Large intestine (tissue), 3 donors: ENCODE measurements around the gene SUPT6H. TPM values are rescaled to one million over a fixed set of nuclear protein-coding genes. Genes with fewer than 3 reads are reported as not detected.

ENCODE experiments used
- DNase-seq, 2 donors: peaks; one replicate each; pipeline versions ENCODE4 v3.0.0 to v3.0.0-alpha.2; 2013
- H3K27ac ChIP-seq: one replicate; pipeline ENCODE4 v1.5.1; 2013; ENCODE audit warnings: low read length
- H3K27me3 ChIP-seq: 2 replicates; pipeline ENCODE4 v1.6.1; 2013; ENCODE audit warnings: low read length; ENCODE audit not compliant: control insufficient read depth, insufficient read depth
- H3K36me3 ChIP-seq: 2 replicates; pipeline ENCODE4 v1.6.1; 2013; ENCODE audit warnings: low read length; ENCODE audit not compliant: control insufficient read depth, insufficient read depth
- H3K4me1 ChIP-seq: one replicate; pipeline ENCODE4 v1.6.1; 2013; ENCODE audit warnings: low read length; ENCODE audit not compliant: control insufficient read depth, insufficient read depth
- H3K4me3 ChIP-seq: one replicate; pipeline ENCODE4 v1.5.1; 2013; ENCODE audit warnings: low read length
- H3K9me3 ChIP-seq: one replicate; pipeline ENCODE4 v1.6.1; 2013; ENCODE audit warnings: mild to moderate bottlenecking, low read depth, low read length, moderate library complexity; ENCODE audit not compliant: control insufficient read depth
- WGBS: methylation state at CpG from one replicate; pipeline ENCODE4 v1.1.5; 2013; ENCODE audit warnings: low lambda C conversion rate; ENCODE audit not compliant: insufficient coverage; 5-methylcytosine and 5-hydroxymethylcytosine counted together
- polyA plus RNA-seq: library from polyadenylated mRNA; unstranded; fragments of 120-200 nt; gene quantifications from one replicate; pipeline ENCODE4 v1.2.1, GENCODE V29; 2013

SUPT6H gene
- polyA plus RNA-seq, 1 donor: 65.9 TPM

- Histone ChIP-seq H3K36me3 (peaks cover 67% of the 10 kb centered on the region), H3K27me3 (no peaks in the 10 kb centered on the region), H3K9me3 (no peaks in the 10 kb centered on the region), H3K4me3 (no peak overlapping the region), H3K4me1 (no peaks in the 10 kb centered on the region), H3K27ac (no peak overlapping the region)
- WGBS: no CpG with 5 or more reads among the region's 1 CpG
- DNase-seq: no peak
Measured at GRCh38 chr17:28669918-28670317, 7.9 kb downstream of the SUPT6H start.

DNA sequence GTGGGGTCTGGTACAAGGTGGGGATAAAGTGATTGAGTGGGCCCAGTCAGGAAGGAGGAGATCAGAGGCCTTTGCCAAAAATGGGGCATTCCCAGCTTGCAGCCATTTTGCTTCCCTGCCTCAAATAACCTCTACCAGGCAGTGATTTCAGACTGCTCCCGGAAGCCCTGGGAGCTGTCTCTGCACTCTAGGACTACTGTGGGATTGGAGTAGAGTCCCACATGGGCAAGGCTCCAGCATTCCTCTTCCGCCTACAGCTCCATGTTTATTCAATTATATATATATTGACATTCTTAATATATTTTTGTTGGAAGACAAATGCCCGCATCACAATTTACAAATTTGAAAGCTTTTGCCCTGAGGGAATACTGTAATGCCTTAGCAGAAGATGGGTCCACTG is 13.5 kb downstream of the SUPT6H start:
- no peak for DNase-seq
- Histone ChIP-seq H3K9me3 (no peaks in the 10 kb centered on the region), H3K4me3 (no peak overlapping the region), H3K36me3 (peaks cover 90% of the 10 kb centered on the region), H3K4me1 (no peaks in the 10 kb centered on the region), H3K27ac (no peak overlapping the region), H3K27me3 (no peaks in the 10 kb centered on the region)
- no CpG with 5 or more reads among the region's 3 CpGs for WGBS

DNA sequence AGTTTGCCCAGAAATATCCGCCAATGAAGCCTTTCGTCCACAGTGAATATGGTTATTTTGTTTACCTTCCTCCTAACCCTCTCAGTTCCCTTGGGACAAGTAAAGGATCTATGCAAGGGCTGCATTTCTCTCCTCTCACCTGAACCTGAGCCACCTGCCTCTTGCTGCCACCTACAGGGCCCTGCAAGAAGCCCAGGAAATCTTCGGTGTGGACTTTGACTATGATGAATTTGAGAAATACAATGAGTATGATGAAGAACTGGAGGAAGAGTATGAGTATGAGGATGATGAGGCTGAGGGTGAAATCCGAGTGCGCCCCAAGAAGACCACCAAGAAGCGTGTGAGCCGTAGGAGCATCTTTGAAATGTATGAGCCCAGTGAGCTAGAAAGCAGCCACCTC is 14.0 kb downstream of the SUPT6H start:
- H3K9me3 ChIP-seq: no peaks in the 10 kb centered on the region
- H3K4me3 ChIP-seq: no peak overlapping the region
- H3K4me1 ChIP-seq: no peaks in the 10 kb centered on the region
- 92% methylated on average over 2 of the region's 7 CpGs for WGBS
- no peak overlapping the region for H3K27ac ChIP-seq
- DNase-seq: peak; percentile 19 to 23
- peaks cover 92% of the 10 kb centered on the region for H3K36me3 ChIP-seq
- no peaks in the 10 kb centered on the region for H3K27me3 ChIP-seq

DNA sequence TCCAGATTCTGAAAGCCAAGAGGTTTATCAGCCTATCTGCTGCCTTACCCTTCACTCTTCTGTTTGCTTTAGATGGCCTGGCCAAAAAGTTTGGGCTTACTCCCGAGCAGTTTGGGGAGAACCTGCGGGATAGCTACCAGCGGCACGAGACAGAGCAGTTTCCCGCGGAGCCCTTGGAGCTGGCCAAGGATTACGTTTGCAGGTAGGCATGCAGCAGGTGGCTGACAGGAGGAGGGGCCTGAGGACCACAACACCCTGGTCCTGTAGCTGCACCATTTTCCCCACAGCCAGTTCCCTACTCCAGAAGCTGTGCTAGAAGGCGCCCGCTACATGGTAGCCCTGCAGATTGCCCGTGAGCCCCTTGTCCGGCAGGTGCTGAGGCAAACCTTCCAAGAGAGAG is 20.6 kb downstream of the SUPT6H start:
- peaks cover 90% of the 10 kb centered on the region for H3K36me3 ChIP-seq
- no peak for DNase-seq
- WGBS: 100% methylated on average over 1 of the region's 11 CpGs

GRCh38 chr17:28684963-28685362 is 23.0 kb downstream of the SUPT6H start:
- Histone ChIP-seq H3K27me3 (no peaks in the 10 kb centered on the region), H3K4me3 (no peak overlapping the region), H3K4me1 (no peaks in the 10 kb centered on the region), H3K9me3 (no peaks in the 10 kb centered on the region), H3K27ac (no peak overlapping the region), H3K36me3 (peaks cover 92% of the 10 kb centered on the region)
- 40% methylated on average over 1 of the region's 3 CpGs for WGBS
- DNase-seq: peak; percentile 52 to 61

More for the DNA sequence above, 20.6 kb downstream of the SUPT6H start:
- no peak overlapping the region for H3K27ac ChIP-seq
- no peaks in the 10 kb centered on the region for H3K4me1 ChIP-seq
- H3K9me3 ChIP-seq: no peaks in the 10 kb centered on the region
- no peaks in the 10 kb centered on the region for H3K27me3 ChIP-seq
- H3K4me3 ChIP-seq: no peak overlapping the region

GRCh38 chr17:28685366-28685765 is 23.4 kb downstream of the SUPT6H start:
- no peak for DNase-seq
- Histone ChIP-seq H3K36me3 (peaks cover 96% of the 10 kb centered on the region), H3K27me3 (no peaks in the 10 kb centered on the region), H3K4me3 (no peak overlapping the region), H3K27ac (no peak overlapping the region), H3K4me1 (no peaks in the 10 kb centered on the region), H3K9me3 (no peaks in the 10 kb centered on the region)
- 100% methylated on average over 2 of the region's 5 CpGs for WGBS

- Histone ChIP-seq H3K36me3 (peaks cover 96% of the 10 kb centered on the region), H3K4me1 (no peaks in the 10 kb centered on the region), H3K27ac (no peak overlapping the region), H3K4me3 (no peak overlapping the region), H3K9me3 (no peaks in the 10 kb centered on the region), H3K27me3 (no peaks in the 10 kb centered on the region)
- no CpG with 5 or more reads among the region's 4 CpGs for WGBS
- no peak for DNase-seq
Measured at GRCh38 chr17:28686296-28686695, 24.3 kb downstream of the SUPT6H start.

DNA sequence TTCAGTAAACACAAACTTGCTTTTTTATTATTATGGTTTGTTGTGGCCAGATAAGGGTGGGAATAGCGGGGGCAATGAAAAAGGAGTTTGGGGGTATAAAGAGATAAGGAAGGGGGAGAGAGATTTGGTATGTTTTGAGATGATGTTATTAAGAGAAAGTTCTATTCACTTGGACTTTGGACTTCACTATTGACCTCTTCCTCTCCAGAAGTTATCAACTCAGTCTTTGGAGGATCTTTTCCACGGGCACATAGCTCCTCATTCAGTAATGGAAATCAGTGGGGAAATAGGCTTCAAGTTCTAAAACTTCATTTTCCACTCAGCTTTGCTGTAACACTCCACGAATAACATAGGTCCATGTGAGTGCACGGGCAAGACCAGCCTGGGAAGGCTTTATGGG is 26.5 kb downstream of the SUPT6H start:
- H3K4me1 ChIP-seq: no peaks in the 10 kb centered on the region
- no peak for DNase-seq
- H3K36me3 ChIP-seq: peaks cover 88% of the 10 kb centered on the region

GRCh38 chr17:28689011-28689410 is 27.0 kb downstream of the SUPT6H start:
- H3K36me3 ChIP-seq: peaks cover 90% of the 10 kb centered on the region

More for the DNA sequence above, 26.5 kb downstream of the SUPT6H start:
- 75% methylated on average over 3 of the region's 4 CpGs for WGBS
- Histone ChIP-seq H3K4me3 (no peak overlapping the region), H3K27ac (no peak overlapping the region), H3K27me3 (no peaks in the 10 kb centered on the region), H3K9me3 (no peaks in the 10 kb centered on the region)

DNA sequence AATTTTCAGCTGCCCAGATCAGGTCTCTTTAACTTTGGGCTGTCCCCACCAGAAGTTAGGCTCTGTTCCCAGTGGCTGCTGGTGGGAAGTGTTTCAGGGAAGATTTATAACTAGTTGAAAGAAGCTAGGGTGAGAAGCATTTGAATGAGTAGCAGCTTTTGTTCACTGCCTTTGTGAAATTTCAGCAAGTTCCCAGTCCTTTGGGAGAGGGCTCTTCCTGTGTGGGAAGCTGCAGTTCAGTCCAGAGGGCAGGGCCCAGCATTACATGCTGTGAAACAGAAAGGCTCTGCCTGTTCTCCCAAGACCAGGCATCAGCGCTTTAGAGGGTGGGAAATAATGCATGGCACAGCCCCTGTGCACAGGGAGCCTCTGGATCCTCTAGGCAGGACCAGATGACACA is 31.9 kb downstream of the SUPT6H start:
- no CpG with 5 or more reads among the region's 1 CpG for WGBS
- Histone ChIP-seq H3K4me1 (peaks cover 21% of the 10 kb centered on the region), H3K27ac (no peak overlapping the region), H3K27me3 (no peaks in the 10 kb centered on the region), H3K4me3 (no peak overlapping the region), H3K36me3 (peaks cover 87% of the 10 kb centered on the region), H3K9me3 (no peaks in the 10 kb centered on the region)
- DNase-seq: no peak

More at GRCh38 chr17:28689011-28689410, 27.0 kb downstream of the SUPT6H start:
- Histone ChIP-seq H3K27ac (no peak overlapping the region), H3K9me3 (no peaks in the 10 kb centered on the region), H3K4me1 (no peaks in the 10 kb centered on the region), H3K27me3 (no peaks in the 10 kb centered on the region), H3K4me3 (no peak overlapping the region)
- 100% methylated on average over 2 of the region's 3 CpGs for WGBS
- DNase-seq: no peak

DNA sequence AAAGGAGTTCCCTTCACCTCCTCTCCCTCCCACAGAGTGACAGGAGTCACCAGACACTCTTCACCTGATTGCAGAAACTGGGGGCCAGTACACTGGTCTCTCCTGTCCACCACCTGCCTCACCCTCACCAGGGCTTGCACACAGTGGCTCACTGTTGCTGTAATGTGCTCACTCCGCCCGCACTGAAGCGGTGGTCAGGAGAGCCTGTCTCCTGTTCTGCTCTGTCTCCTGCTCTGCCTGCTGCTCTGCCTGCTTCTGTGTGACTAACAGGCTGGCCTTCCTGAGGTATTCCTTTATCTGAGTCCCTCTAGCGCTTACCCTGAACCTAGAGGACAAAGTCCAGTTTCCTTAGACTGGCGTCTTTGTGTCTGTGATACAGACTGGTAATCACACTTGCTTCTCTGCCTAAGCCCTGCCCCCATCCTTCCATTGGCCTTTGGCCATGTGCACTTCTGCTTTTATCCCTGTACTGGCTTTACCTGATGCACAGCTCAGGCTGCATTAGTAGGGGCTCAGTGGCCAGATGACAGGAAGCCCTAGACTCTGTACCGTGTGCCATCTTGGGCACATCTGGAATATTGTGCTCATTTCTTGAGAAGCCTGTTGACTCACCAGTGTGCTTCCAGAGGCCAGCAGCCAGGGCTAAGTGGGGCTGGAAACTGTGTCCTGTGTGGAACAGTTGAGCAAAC is 36.4 kb downstream of the SUPT6H start:
- H3K27ac ChIP-seq: peak overlapping the region; percentile 93
- H3K4me3 ChIP-seq: no peak overlapping the region
- H3K4me1 ChIP-seq: peaks cover 39% of the 10 kb centered on the region
- H3K27me3 ChIP-seq: no peaks in the 10 kb centered on the region
- no peaks in the 10 kb centered on the region for H3K9me3 ChIP-seq
- peaks cover 95% of the 10 kb centered on the region for H3K36me3 ChIP-seq
- no CpG with 5 or more reads among the region's 6 CpGs for WGBS
- peak; percentile 96 to 98 for DNase-seq
